Measurements from ENCODE around the gene IQSEC1.

DNA sequence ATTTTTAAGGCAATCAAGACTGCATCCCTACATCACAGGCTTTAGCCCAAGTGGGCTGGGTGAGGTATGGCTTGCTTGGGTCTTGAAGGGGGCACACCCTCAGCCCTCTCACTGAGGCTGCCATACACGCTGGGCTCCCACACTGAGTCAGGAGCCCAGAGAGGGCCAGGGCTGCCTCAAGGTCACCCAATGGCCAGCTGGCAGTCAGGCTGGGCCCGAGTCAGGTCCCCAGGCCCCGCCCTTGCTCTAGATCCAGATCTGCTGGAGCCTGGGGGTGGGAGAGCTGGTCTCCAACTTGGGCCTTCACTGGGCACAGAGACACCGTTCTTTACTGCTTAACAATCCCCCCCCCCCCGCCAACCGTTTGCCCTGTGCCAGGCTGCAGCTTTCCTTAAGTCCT lies 88.1 kb downstream of the IQSEC1 start:
- TF ChIP-seq ESRRA (IDR thresholded peaks at IDR 0.05; ENCODE audit: borderline replicate concordance, low read length) (no peak), CTCF (IDR thresholded peaks at IDR 0.05) (no peak), POLR2A (IDR thresholded peaks at IDR 0.05; ENCODE audit: low read length) (no peak), PHF8 (IDR thresholded peaks at IDR 0.05; ENCODE audit: borderline replicate concordance, low read depth) (no peak), RFX5 (IDR thresholded peaks at IDR 0.05) (no peak), HOXA7 (CRISPR knock-in tag; IDR thresholded peaks at IDR 0.05) (no peak)
- TF ChIP-seq, protein P1, sequence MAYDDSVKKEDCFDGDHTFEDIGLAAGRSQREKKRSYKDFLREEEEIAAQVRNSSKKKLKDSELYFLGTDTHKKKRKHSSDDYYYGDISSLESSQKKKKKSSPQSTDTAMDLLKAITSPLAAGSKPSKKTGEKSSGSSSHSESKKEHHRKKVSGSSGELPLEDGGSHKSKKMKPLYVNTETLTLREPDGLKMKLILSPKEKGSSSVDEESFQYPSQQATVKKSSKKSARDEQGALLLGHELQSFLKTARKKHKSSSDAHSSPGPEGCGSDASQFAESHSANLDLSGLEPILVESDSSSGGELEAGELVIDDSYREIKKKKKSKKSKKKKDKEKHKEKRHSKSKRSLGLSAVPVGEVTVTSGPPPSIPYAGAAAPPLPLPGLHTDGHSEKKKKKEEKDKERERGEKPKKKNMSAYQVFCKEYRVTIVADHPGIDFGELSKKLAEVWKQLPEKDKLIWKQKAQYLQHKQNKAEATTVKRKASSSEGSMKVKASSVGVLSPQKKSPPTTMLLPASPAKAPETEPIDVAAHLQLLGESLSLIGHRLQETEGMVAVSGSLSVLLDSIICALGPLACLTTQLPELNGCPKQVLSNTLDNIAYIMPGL (CRISPR knock-in tag; IDR thresholded peaks at IDR 0.05; ENCODE audit: borderline replicate concordance) = no peak
- TF ChIP-seq, protein P2, sequence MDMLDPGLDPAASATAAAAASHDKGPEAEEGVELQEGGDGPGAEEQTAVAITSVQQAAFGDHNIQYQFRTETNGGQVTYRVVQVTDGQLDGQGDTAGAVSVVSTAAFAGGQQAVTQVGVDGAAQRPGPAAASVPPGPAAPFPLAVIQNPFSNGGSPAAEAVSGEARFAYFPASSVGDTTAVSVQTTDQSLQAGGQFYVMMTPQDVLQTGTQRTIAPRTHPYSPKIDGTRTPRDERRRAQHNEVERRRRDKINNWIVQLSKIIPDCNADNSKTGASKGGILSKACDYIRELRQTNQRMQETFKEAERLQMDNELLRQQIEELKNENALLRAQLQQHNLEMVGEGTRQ (IDR thresholded peaks at IDR 0.05) = no peak

Data from A549 (cell line).